ENCODE results near the gene LRRC3B.

DNA sequence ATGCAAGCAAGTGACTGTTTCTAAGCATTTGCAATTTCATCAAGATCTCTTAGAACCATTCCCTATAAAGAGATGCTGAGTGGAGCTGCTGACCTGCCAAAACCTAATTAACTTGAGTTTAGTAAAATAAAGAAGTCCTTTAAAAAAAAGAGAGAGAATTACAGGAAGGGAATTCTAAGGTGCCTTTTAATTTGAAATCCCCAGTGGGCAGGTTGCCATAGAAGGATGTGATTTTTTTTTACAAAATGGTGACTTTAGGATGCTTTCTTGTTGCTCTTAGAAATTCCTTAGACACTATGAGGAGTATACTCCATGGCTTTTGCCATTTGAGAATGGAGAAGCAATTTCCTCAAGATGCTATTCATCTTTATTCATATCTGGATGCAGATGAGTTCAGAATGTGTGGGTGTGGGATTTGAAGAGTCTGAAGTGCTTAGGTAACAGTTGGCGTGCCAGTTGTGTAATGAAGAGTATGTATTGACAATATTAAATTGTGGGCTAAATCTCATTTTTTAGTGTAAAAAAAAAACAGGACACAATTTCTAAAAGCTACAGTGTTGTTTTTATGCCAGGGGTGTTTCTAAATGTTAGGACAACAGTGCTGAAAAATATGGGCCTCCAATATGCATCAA lies 13.6 kb downstream of the LRRC3B start:
- TF ChIP-seq, protein P1, sequence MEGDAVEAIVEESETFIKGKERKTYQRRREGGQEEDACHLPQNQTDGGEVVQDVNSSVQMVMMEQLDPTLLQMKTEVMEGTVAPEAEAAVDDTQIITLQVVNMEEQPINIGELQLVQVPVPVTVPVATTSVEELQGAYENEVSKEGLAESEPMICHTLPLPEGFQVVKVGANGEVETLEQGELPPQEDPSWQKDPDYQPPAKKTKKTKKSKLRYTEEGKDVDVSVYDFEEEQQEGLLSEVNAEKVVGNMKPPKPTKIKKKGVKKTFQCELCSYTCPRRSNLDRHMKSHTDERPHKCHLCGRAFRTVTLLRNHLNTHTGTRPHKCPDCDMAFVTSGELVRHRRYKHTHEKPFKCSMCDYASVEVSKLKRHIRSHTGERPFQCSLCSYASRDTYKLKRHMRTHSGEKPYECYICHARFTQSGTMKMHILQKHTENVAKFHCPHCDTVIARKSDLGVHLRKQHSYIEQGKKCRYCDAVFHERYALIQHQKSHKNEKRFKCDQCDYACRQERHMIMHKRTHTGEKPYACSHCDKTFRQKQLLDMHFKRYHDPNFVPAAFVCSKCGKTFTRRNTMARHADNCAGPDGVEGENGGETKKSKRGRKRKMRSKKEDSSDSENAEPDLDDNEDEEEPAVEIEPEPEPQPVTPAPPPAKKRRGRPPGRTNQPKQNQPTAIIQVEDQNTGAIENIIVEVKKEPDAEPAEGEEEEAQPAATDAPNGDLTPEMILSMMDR (conservative IDR thresholded peaks at IDR 0.05; ENCODE audit: low read length): no peak
- TF ChIP-seq EZH2phosphoT487 (IDR thresholded peaks at IDR 0.05; ENCODE audit: borderline replicate concordance): no peak
